ENCODE data around the gene LGR6. TPM values are rescaled to one million over a fixed set of nuclear protein-coding genes. Genes with fewer than 3 reads are reported as not detected.

LGR6 gene
- total RNA-seq, 1 experiment from 2014 or later: 30.3 TPM

GRCh38 chr1:202199040-202199889, 5.7 kb downstream of the LGR6 start:
- peak; percentile 71 for DNase-seq (ENCODE audit: low read depth)

GRCh38 chr1:202200112-202200548, 6.5 kb downstream of the LGR6 start:
- peak; percentile 77 for DNase-seq (ENCODE audit: low read depth)

- no peak for DNase-seq (ENCODE audit: low read depth)
Measured at GRCh38 chr1:202200669-202201068, 7.1 kb downstream of the LGR6 start.

- no peak for DNase-seq (ENCODE audit: low read depth)
Measured at GRCh38 chr1:202201266-202201665, 7.7 kb downstream of the LGR6 start.

- DNase-seq (ENCODE audit: low read depth): no peak
Measured at GRCh38 chr1:202201971-202202370, 8.4 kb downstream of the LGR6 start.

GRCh38 chr1:202202500-202203168, 9.0 kb downstream of the LGR6 start:
- no peak for DNase-seq (ENCODE audit: low read depth)

GRCh38 chr1:202203238-202204039, 9.8 kb downstream of the LGR6 start:
- no peak for DNase-seq (ENCODE audit: low read depth)

GRCh38 chr1:202204065-202204464, 10.5 kb downstream of the LGR6 start:
- DNase-seq (ENCODE audit: low read depth): no peak

- no peak for DNase-seq (ENCODE audit: low read depth)
Measured at GRCh38 chr1:202205523-202206190, 12.1 kb downstream of the LGR6 start.

GRCh38 chr1:202207292-202207691, 13.7 kb downstream of the LGR6 start:
- DNase-seq (ENCODE audit: low read depth): peak; percentile 89

- no peak for DNase-seq (ENCODE audit: low read depth)
Measured at GRCh38 chr1:202208351-202208857, 14.8 kb downstream of the LGR6 start.

- DNase-seq (ENCODE audit: low read depth): peak; percentile 56
Measured at GRCh38 chr1:202210385-202210784, 16.8 kb downstream of the LGR6 start.

GRCh38 chr1:202210969-202211368, 17.4 kb downstream of the LGR6 start:
- DNase-seq (ENCODE audit: low read depth): no peak

GRCh38 chr1:202212787-202213186, 19.2 kb downstream of the LGR6 start:
- no peak for DNase-seq (ENCODE audit: low read depth)

GRCh38 chr1:202213361-202214088, 19.9 kb downstream of the LGR6 start:
- DNase-seq (ENCODE audit: low read depth): no peak

GRCh38 chr1:202214089-202214843, 20.7 kb downstream of the LGR6 start:
- no peak for DNase-seq (ENCODE audit: low read depth)

GRCh38 chr1:202215472-202216130, 22.0 kb downstream of the LGR6 start:
- no peak for DNase-seq (ENCODE audit: low read depth)

- peak; percentile 61 for DNase-seq (ENCODE audit: low read depth)
Measured at GRCh38 chr1:202216691-202217090, 23.1 kb downstream of the LGR6 start.

- no peak for DNase-seq (ENCODE audit: low read depth)
Measured at GRCh38 chr1:202217516-202217915, 23.9 kb downstream of the LGR6 start.

Measured in RPMI7951 (cell line).